Caco-2 (cell line): ENCODE data around the gene ORAI3. TPM values are rescaled to one million over a fixed set of nuclear protein-coding genes. Genes with fewer than 3 reads are reported as not detected.

Source experiments
- BruUV-seq: library from RNA; stranded (reverse); fragments of 400-500 nt; replicated peaks from 2 replicates; lab custom pipeline; 2021; lab: Mats Ljungman, UMichigan
- CTCF ChIA-PET: fragments of 300-600 bp; sonication (Branson Sonifier 250); formaldehyde crosslinking; loops from one replicate; lab custom pipeline; 2022; ENCODE audit warnings: antibody characterized with exemption; lab: Charles Lee
- POLR2A ChIA-PET: fragments of 300-600 bp; sonication (Branson Sonifier 250); formaldehyde crosslinking; loops from one replicate; lab custom pipeline; 2022; ENCODE audit warnings: antibody characterized with exemption; lab: Charles Lee
- DNase-seq, 2 experiments: peaks; one replicate each; pipeline versions ENCODE4 v3.0.0 to v3.0.0-alpha.2; 2020 to 2022
- H3K27me3 ChIP-seq: replicated peaks from 2 replicates; pipeline ENCODE4 v1.6.0; 2011; ENCODE audit warnings: low read length; ENCODE audit not compliant: control insufficient read depth, insufficient read depth
- H3K36me3 ChIP-seq: 2 replicates; pipeline ENCODE4 v1.5.1; 2011; ENCODE audit warnings: low read length; ENCODE audit not compliant: control insufficient read depth, insufficient read depth
- H3K4me1 ChIP-seq: fragments of 250-450 bp; sonication (Bioruptor Pico); 2 replicates; pipeline ENCODE4 v1.5.1; 2020; ENCODE audit warnings: mild to moderate bottlenecking
- H3K4me3 ChIP-seq: 2 replicates; pipeline ENCODE4 v1.5.1; 2011; ENCODE audit warnings: low read depth, mild to moderate bottlenecking, control low read depth, low read length
- H3K9me3 ChIP-seq: fragments of 250-450 bp; sonication (Bioruptor Pico); 2 replicates; pipeline ENCODE4 v1.5.1; 2020; ENCODE audit warnings: mild to moderate bottlenecking, moderate library complexity
- H3K27ac Mint-ChIP-seq: one replicate; pipeline ENCODE4 v1.8.0; 2022; ENCODE audit warnings: mixed read lengths; ENCODE audit not compliant: unreplicated experiment
- H3K27me3 Mint-ChIP-seq: one replicate; pipeline ENCODE4 v1.8.0; 2022; ENCODE audit warnings: mixed read lengths; ENCODE audit not compliant: insufficient read depth, unreplicated experiment
- H3K36me3 Mint-ChIP-seq: one replicate; pipeline ENCODE4 v1.8.0; 2022; ENCODE audit warnings: mild to moderate bottlenecking, mixed read lengths; ENCODE audit not compliant: insufficient read depth, unreplicated experiment
- H3K4me1 Mint-ChIP-seq: one replicate; pipeline ENCODE4 v1.8.0; 2022; ENCODE audit warnings: low read depth, mixed read lengths; ENCODE audit not compliant: unreplicated experiment
- H3K4me3 Mint-ChIP-seq: one replicate; pipeline ENCODE4 v1.8.0; 2022; ENCODE audit warnings: mild to moderate bottlenecking, moderate library complexity, mixed read lengths; ENCODE audit not compliant: unreplicated experiment
- H3K9me3 Mint-ChIP-seq: one replicate; pipeline ENCODE4 v1.8.0; 2022; ENCODE audit warnings: mixed read lengths; ENCODE audit not compliant: unreplicated experiment
- intact Hi-C: fragments of 100-400 bp; cut with micrococcal nuclease; formaldehyde crosslinking; loops from one replicate; pipeline ENCODE4 v1.10.0; 2022; ENCODE audit not compliant: unreplicated experiment
- total RNA-seq: library from RNA; stranded (reverse); gene quantifications from 2 replicates; pipeline ENCODE4 v1.2.3, GENCODE V29; 2022
- TF ChIP-seq, protein P1 (sequence below), 2 experiments: fragments of 200-600 bp in 1 of 2; IDR thresholded peaks; 1 replicate in 1 of 2; 2 replicates in 1 of 2; pipeline versions ENCODE4 v1.5.1 to v1.8.0; 2011 to 2022; ENCODE audit warnings: antibody characterized with exemption in 1 of 2, control low read depth in 1 of 2, inconsistent platforms in 1 of 2, low read depth in 1 of 2, low read length in 1 of 2, mild to moderate bottlenecking in 1 of 2, moderate library complexity in 1 of 2; ENCODE audit not compliant: insufficient read depth in 1 of 2, severe bottlenecking in 1 of 2, unreplicated experiment in 1 of 2

Gene ORAI3
- total RNA-seq, 1 experiment from 2014 or later = 4.7 TPM

DNA sequence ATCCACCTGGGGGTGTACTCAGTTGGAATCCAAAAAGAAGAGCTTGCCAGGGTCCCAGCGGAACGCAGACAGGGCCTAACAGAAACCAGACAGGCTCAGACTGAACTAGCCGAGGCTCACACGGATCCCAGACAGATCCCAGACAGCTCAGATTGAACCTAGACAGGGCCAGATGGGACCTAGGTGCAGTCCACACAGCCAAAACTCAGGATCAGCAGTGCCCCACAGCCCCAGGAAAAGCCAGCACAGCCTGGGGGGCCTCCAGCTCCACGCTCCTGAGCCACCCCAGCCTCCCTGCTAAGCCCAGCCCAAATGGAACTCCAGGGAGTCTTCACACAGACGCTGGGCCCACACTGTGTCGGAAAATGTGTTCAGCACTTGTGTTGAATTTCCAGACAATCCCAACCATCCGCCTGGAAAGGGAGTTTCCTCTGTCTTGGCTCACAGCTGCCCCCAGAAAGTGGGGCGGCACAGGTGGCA, 54.0 kb downstream of the ORAI3 start:
- intact Hi-C loops = no loop called here
- BruUV-seq = no TSS peak
- Mint-ChIP-seq H3K27me3 (no peaks in the 10 kb centered on the region), H3K4me3 (no peak overlapping the region), H3K9me3 (no peaks in the 10 kb centered on the region), H3K4me1 (peaks cover 12% of the 10 kb centered on the region), H3K27ac (no peak overlapping the region), H3K36me3 (no peaks in the 10 kb centered on the region)
- peaks cover 15% of the 10 kb centered on the region for H3K4me1 ChIP-seq
- ChIA-PET CTCF (no interaction called here), POLR2A (no interaction called here)
- TF ChIP-seq, protein P1, sequence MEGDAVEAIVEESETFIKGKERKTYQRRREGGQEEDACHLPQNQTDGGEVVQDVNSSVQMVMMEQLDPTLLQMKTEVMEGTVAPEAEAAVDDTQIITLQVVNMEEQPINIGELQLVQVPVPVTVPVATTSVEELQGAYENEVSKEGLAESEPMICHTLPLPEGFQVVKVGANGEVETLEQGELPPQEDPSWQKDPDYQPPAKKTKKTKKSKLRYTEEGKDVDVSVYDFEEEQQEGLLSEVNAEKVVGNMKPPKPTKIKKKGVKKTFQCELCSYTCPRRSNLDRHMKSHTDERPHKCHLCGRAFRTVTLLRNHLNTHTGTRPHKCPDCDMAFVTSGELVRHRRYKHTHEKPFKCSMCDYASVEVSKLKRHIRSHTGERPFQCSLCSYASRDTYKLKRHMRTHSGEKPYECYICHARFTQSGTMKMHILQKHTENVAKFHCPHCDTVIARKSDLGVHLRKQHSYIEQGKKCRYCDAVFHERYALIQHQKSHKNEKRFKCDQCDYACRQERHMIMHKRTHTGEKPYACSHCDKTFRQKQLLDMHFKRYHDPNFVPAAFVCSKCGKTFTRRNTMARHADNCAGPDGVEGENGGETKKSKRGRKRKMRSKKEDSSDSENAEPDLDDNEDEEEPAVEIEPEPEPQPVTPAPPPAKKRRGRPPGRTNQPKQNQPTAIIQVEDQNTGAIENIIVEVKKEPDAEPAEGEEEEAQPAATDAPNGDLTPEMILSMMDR (IDR thresholded peaks at IDR 0.05; ENCODE audit: insufficient read depth in 1 of 2, low read depth in 1 of 2, low read length in 1 of 2, severe bottlenecking in 1 of 2, unreplicated experiment in 1 of 2) = no peak
- DNase-seq = no peak
- no peaks in the 10 kb centered on the region for H3K27me3 ChIP-seq
- no peak overlapping the region for H3K4me3 ChIP-seq
- H3K9me3 ChIP-seq = no peaks in the 10 kb centered on the region
- H3K36me3 ChIP-seq = no peaks in the 10 kb centered on the region

DNA sequence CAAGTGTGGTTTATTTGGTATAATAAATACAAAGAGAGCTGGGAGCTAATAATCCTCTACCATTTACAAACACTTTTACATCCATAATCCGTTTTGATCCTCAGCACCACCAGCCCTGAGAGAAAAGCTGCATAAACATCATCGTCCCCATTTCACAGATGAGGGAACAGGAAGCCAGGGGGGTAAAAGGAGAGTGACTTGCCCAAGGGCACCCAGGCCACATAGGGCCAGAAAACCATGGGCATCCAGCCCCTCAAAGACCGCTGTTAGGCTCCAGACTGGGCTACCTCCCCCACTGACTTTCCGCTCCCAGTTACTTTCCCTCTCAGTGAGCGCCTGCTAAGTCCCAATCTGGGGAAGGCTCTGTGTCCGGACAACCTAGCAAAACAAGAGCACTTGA, 54.9 kb downstream of the ORAI3 start:
- Mint-ChIP-seq H3K9me3 (no peaks in the 10 kb centered on the region), H3K4me1 (peaks cover 12% of the 10 kb centered on the region), H3K27ac (no peak overlapping the region), H3K27me3 (no peaks in the 10 kb centered on the region), H3K4me3 (no peak overlapping the region), H3K36me3 (no peaks in the 10 kb centered on the region)
- no peaks in the 10 kb centered on the region for H3K27me3 ChIP-seq
- TF ChIP-seq, protein P1 (IDR thresholded peaks at IDR 0.05; ENCODE audit: insufficient read depth in 1 of 2, low read depth in 1 of 2, low read length in 1 of 2, severe bottlenecking in 1 of 2, unreplicated experiment in 1 of 2) = no peak
- CTCF ChIA-PET = no interaction called here
- no peak for DNase-seq
- H3K4me3 ChIP-seq = no peak overlapping the region
- H3K36me3 ChIP-seq = no peaks in the 10 kb centered on the region
- peaks cover 7% of the 10 kb centered on the region; the same call in 1 of the 2 replicates for H3K4me1 ChIP-seq
- BruUV-seq = no TSS peak
- POLR2A ChIA-PET = interaction anchor here (0.6 kb wide), 1 partner anchor 177 kb away, joined by 6 read pairs; no protein-coding TSS in a partner anchor
- intact Hi-C loops = no loop called here
- no peaks in the 10 kb centered on the region for H3K9me3 ChIP-seq

Other genes with a start within 250 kb of the ORAI3 start
- 56.1 and 57.4 TPM in 2 replicates for gene SRCAP, start 249.9 kb upstream of the ORAI3 start, total RNA-seq
- 40.8 and 48.6 TPM in 2 replicates for gene PHKG2, start 200.6 kb upstream of the ORAI3 start, total RNA-seq
- gene CFAP119, start 187.0 kb upstream of the ORAI3 start, total RNA-seq = 4.0 and 4.5 TPM in 2 replicates
- gene RNF40, start 186.7 kb upstream of the ORAI3 start, total RNA-seq = 94.0 and 97.6 TPM in 2 replicates
- 18.9 and 20.6 TPM in 2 replicates for gene ZNF629, start 161.9 kb upstream of the ORAI3 start, total RNA-seq
- 15.1 and 17.7 TPM in 2 replicates for gene BCL7C, start 55.0 kb upstream of the ORAI3 start, total RNA-seq
- gene CTF1, start 52.5 kb upstream of the ORAI3 start, total RNA-seq = 1.8 and 2.4 TPM in 2 replicates
- gene FBXL19, start 25.5 kb upstream of the ORAI3 start, total RNA-seq = 20.2 and 23.4 TPM in 2 replicates
- gene SETD1A, start 8.7 kb downstream of the ORAI3 start, total RNA-seq = 21.5 and 26.3 TPM in 2 replicates
- gene HSD3B7, start 36.1 kb downstream of the ORAI3 start, total RNA-seq = 1.3 and 2.4 TPM in 2 replicates
- gene STX1B, start 61.6 kb downstream of the ORAI3 start, total RNA-seq = 0.46 and 0.77 TPM in 2 replicates
- gene STX4, start 84.5 kb downstream of the ORAI3 start, total RNA-seq = 27.9 and 29.2 TPM in 2 replicates
- 8.7 and 10.8 TPM in 2 replicates for gene ZNF668, start 125.2 kb downstream of the ORAI3 start, total RNA-seq
- gene ZNF646, start 125.4 kb downstream of the ORAI3 start, total RNA-seq = 17.2 and 18.1 TPM in 2 replicates
- gene PRSS53, start 139.9 kb downstream of the ORAI3 start, total RNA-seq = 1.8 and 2.1 TPM in 2 replicates
- 61.3 and 61.4 TPM in 2 replicates for gene VKORC1, start 145.7 kb downstream of the ORAI3 start, total RNA-seq
- 30.5 and 34.1 TPM in 2 replicates for gene BCKDK, start 159.3 kb downstream of the ORAI3 start, total RNA-seq
- 46.2 and 50.2 TPM in 2 replicates for gene KAT8, start 168.6 kb downstream of the ORAI3 start, total RNA-seq
- gene PRSS8, start 186.7 kb downstream of the ORAI3 start, total RNA-seq = 237 and 271 TPM in 2 replicates
- gene PRSS36, start 201.0 kb downstream of the ORAI3 start, total RNA-seq = 1.4 and 1.6 TPM in 2 replicates
- 489 and 490 TPM in 2 replicates for gene FUS, start 231.1 kb downstream of the ORAI3 start, total RNA-seq